Measurements from ENCODE around the gene MINDY4.

The MINDY4 gene

GRCh38 chr7:30776971-30777370 is 5.8 kb downstream of the MINDY4 start:
- DNase-seq: no peak

DNA sequence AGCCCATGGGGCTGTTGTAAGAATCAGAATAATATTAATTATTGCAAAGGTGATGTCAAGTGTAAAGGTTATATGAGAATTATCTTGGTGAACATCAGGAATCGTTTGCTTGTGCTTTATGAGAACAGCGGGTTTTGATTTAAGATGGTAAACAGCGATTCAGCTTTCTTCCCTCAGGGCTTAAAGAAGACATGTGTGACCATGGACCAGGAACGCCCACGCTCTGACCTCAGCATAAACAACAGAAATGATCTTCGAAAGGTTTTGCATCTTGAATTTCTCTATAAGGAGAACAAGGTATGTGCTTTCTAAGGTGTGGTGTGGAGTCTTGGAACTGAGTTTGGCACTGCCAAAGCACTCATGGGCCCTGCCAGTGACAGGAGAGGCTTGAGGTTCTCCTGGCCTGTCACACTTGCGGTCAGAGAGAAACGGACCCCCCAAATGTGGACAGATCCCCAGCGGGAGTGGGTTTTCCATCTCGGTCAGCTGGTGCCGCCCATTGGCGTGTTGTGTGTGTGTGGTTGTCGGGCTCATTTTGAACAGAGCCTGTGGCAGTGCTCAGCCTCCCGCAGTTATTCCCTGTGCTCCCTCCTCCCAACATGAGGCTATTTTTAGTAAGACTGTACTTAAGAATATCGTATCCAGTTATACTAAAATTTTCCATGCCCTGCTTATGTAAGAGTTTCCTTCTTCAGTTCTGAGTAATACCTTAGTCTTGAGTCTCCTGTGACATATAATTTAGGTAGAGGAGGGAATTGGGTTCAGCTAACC is 7.2 kb downstream of the MINDY4 start:
- DNase-seq: no peak

- DNase-seq: no peak
Measured at GRCh38 chr7:30779574-30779973, 8.4 kb downstream of the MINDY4 start.

DNA sequence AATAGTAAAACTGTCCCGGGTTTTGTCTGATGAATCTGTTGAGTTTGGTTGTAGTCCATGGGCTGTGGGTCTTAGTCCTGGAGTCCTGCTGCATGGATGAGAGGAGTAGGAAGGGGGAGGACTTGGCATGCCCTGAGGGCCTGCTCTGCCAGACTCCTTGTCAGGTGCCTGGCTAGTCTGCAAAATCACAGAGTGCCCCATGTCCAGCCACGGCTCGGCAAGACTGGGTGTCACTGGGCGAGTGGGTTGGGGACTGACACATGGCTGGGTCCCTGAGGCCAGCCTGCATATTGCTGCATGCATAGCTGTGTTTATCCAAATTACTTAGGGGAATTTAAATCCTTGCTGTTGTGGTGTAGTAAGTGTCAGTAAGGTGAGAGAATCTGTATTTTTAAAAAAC is 9.7 kb downstream of the MINDY4 start:
- DNase-seq: no peak

DNA sequence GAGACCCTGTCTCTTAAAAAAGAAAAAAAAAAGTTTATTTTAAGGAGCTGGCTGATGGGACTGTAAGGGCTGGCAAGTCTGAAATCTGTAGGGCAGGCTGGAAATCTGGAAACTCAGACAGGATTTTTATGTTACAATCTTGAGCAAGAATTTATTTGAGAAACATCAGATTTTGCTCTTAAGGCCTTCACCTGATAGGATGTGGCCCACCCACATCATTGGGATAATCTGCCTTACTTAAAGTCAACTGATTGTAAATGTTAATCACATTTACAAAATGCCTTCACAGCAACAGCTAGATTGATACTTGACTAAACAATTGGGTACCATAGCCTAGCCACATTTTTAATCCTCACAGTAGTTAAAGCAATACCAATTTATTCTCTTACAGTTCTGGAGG is 11.5 kb downstream of the MINDY4 start:
- no peak for DNase-seq

- no peak for DNase-seq
Measured at GRCh38 chr7:30785786-30786185, 14.6 kb downstream of the MINDY4 start.

DNA sequence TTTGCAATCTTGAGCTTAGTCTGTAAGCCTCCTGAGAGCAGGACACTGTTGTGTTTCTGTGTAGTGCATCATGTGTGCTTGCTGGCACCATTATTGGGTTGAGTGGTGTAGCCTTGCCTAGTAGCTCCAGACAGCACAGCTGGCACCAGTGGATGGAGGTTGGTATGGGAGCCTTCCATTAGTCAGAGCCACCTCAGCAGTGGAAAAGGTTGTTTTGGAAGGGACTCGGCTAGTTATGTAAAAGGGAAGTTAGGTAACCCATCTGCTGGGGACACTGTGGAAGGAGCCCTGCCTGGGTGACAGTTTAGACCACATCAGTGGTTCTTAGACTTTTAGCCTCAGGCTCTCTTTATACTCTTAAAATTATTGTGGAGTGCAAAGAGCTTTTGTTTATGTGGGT is 16.3 kb downstream of the MINDY4 start:
- DNase-seq: no peak

- no peak for DNase-seq
Measured at GRCh38 chr7:30788640-30789333, 17.6 kb downstream of the MINDY4 start.

- DNase-seq: no peak
Measured at GRCh38 chr7:30789334-30789711, 18.1 kb downstream of the MINDY4 start.

- no peak for DNase-seq
Measured at GRCh38 chr7:30790356-30790755, 19.1 kb downstream of the MINDY4 start.

DNA sequence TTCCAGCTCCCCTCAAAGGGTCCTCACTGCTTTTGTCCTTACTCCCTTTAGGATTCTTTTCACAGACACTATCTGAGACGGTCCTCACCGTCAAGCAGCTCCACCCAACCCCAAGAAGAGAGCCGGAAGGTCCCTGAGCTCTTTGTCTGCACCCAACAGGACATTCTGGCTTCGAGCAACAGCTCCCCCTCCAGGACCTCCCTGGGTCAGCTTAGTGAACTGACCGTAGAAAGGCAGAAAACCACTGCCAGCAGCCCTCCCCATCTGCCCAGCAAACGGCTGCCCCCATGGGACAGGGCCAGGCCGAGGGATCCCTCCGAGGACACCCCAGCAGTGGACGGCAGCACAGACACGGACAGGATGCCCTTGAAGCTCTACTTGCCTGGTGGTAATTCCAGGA is 19.9 kb downstream of the MINDY4 start:
- no peak for DNase-seq

DNA sequence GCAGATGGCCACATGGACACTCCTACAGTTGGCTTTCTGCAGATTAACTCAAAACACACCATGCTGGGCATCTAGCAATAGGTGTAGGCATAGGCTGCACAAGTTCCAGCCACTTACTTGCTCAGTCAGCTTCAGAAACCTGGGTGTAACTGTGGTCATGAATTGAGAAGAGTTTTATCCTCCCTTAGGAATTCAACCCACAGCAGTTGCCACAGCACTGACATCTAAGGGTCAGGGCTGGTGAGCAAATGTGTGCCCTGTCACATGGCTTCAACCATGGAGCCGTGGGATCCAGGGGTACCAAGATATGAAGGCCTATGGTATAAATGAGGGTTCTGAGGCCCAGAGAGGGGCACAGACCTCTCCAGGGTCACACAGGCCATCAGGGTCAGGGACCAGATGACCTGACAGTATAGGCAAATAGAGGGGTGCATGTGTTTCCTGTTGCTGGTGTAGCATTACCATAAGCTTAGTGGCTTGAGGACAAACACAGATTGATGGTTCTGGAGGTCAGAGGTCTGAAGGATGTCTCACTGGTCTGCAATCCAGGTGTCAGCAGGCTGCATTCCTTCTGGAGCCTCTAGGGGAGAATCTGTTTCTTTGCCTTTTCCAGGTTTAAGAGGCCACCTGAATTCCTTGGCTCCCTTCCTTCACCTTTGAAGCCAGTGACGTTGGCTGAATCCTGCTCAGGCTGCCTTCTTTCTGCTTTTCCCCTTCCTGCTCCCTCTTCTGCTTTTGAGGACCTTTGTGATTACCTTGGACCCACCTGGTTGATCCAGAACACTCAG is 24.1 kb downstream of the MINDY4 start:
- no peak for DNase-seq

- no peak for DNase-seq
Measured at GRCh38 chr7:30796105-30796869, 25.1 kb downstream of the MINDY4 start.

DNA sequence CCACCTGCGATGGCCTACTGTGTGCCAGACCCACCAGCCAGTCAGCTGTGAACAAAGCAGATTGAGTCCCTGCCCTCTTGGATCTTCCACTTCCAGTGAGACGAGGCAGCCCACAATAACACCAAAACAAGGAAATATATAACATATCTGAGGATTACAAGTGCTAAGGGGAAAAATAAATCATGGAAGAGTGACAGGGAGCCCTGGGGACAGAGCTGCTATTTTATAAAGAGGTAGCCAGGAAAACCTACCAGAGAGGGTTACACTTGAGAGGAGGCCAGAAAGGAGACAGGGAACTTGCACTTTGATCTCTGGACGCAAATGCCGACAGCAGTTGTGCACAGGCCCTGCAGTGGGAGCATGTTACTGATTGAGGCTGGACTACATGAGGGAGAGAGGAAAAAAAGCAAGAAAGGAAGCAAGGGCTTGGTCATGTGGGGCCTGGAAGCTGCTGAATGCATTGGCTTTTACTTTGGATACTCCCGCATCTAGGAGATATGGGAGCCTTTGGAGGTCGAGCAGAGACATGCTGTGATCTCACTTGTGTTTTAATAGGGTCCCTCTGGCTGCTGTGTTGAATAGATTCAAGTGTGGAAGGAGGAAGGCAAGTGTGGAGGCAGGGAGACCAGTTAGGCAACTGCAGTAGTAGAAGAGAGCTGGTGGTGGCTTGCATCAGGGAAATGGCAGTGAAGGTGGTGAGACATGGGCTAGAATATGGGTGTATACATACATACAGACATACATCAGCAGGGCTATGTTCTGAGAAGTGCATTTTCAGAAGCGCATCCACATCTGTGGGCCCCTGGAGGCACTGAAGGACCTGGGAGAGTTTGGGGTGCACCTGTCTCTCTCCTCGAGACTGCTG is 26.2 kb downstream of the MINDY4 start:
- DNase-seq: no peak

- no peak for DNase-seq
Measured at GRCh38 chr7:30799206-30799975, 28.2 kb downstream of the MINDY4 start.

GRCh38 chr7:30799976-30800661 is 28.9 kb downstream of the MINDY4 start:
- DNase-seq: no peak

- DNase-seq: no peak
Measured at GRCh38 chr7:30800785-30801252, 29.6 kb downstream of the MINDY4 start.

GRCh38 chr7:30802812-30803211 is 31.6 kb downstream of the MINDY4 start:
- DNase-seq: no peak

DNA sequence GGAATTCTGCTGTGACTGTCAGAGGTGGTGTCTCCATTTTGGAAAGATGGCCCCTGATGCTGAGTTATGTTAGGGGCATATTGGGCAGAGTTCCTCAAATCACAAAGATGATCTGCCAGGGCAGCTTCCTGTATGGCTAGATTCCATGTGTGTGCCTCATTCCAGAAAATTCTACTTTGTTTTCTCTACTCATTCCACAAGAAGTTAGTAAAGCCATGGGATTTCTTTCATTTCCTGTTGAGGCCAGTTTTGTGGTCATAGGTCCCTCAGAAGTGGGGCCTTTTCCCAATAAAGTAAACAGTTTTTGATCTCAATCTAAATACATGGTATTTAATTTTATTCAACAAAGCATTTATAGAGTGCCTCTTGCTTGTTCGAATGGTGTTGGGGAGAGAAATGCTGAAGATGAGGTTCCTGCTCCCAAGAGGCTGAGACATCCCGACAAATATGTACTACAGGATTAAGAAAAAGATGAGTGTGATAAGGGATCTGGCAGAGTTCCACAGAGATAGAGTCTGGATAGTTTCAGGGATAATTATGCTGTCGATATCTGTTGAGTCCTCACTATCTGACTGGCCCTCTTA is 33.0 kb downstream of the MINDY4 start:
- DNase-seq: no peak

Measured in activated gamma-delta T cell (primary cell).